HG02885 (cell line): ENCODE measurements around the gene PPP6R1.

Experiments used
- ATAC-seq: cut with Tn5 transposase; IDR thresholded peaks from one replicate; pipeline ENCODE4 v1.9.1; 2021; ENCODE audit warnings: mild to moderate bottlenecking; ENCODE audit not compliant: unreplicated experiment, poor library complexity

The PPP6R1 gene

GRCh38 chr19:55284405-55285058, 25.7 kb upstream of the PPP6R1 start:
- ATAC-seq: no peak

DNA sequence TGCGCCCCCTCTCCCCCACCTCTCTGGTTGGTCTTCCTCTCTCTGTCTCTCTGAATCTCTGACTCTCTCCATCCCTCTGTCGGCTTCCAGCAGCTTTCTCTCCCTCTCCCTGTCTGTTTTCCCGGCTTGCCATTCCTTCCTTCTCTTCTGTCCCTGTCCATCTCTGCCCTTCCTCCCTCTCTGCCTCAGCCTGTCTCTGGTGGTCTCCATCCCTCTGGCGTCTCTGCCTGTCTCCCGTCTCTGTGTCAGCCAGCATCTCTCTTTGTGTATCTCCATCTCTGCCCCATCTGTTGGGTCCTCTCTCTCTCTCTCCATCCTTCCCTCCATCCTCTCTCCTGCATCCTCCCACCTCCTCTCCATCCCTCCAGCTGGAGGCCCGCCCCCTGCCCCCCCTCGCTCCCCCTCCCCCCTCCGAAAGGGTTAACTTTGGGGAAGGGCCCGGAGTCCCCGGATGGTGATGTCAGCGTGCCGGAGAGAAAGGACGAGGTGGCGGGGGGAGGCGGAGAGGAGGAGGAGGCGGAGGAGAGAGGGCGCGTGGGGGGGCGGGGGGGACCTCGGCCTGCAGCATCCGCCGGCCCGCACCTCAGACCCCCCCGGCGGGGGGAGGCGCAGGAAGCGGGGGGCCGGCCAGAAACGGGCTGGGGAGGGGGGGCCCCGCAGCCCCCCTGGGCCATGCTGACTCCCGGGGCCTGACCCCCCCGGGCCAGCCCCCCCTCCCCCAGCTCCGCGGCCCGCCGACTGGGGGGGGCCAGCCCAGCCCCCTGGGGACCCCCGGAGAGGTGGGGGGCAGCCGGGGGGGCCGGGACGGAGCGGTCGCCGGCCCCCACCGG, 24.9 kb upstream of the PPP6R1 start, which contains the start of gene BRSK1:
BRSK1 (plus strand) TSS at position 450 of the 830 bp plus-strand sequence. CDS start 446 bp downstream, outside the sequence.
- ATAC-seq: no peak

DNA sequence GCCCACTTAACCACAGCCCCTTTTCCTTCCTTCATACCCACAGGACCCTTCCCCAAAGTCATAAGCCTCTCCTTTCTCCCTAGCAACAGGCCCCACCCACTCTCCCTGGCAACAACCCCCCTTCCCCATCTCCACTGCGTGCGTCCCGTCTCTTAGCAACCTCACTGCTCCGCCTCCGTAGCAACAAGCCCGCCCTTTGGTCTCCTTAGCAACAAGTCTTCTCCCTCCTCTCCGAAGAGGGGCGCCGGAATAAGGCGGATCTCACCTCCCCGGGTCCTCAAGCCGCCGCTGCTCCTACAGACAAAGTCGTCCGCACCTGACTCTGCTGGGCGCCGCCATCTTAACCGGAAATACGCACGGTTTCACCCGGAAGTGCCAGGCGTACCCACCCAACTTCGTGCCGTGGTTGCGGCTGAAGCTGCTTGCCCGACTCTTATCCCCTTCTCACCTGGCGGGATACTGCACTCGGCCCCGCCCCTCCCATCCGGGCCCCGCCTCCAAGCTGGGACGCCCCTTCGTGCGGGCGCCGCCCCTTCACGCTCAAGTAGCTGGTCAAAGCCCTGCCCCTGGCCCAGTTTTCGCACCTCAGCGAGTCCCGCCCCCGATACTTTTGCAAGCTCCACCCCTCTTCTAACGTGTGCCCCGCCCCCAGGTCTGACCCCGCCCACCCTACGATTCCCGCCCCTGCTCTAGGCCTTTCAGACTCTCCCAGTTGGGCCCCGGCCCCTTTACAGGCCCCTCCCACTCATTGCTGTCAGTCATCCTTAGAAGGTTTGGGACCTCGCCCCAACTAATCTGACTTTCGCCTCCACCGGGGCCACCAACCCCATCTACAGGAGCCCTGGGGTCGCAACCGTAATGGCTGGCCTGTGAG, 21.2 kb upstream of the PPP6R1 start, which contains the start of gene HSPBP1:
HSPBP1 (minus strand) TSS at position 341 of the 874 bp plus-strand sequence. CDS start 502 bp downstream, outside the sequence.
- peak; percentile 82 for ATAC-seq

GRCh38 chr19:55279340-55279739, 20.5 kb upstream of the PPP6R1 start:
- ATAC-seq: no peak

DNA sequence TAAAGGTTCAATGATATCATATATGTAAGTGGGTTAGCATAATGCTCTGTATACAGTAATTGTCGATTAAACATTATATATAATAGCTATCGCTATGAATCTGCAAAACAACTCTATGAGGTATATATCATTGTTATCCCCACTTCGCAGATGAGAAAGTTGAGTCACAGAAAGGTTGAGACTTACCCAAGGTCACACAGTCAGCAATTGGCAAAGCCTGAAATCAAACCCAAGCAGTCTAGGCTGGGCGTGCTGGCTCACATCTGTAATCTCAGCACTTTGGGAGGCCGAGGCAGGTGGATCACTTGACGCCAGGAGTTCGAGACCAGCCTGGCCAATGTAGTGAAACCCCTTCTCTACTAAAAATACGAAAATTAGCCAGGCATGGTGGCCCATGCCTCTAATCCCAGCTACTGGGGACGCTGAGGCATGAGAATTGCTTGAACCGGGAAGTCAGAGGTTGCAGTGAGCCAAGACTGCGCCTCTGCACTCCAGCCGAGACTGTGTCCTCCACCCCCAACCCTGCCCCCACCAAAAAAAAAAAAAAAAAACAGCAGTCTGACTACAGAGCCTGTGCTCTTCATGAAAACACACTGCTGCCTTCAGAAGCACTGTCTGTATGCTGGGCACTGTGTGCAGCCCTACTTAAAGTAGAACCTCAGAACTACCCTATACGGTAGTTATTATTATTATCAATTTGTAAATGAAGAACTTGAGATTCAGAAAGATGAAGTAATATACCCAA, 19.7 kb upstream of the PPP6R1 start:
- ATAC-seq: no peak

- ATAC-seq: no peak
Measured at GRCh38 chr19:55277494-55277893, 18.7 kb upstream of the PPP6R1 start.

GRCh38 chr19:55276720-55277430, 18.1 kb upstream of the PPP6R1 start:
- no peak for ATAC-seq

DNA sequence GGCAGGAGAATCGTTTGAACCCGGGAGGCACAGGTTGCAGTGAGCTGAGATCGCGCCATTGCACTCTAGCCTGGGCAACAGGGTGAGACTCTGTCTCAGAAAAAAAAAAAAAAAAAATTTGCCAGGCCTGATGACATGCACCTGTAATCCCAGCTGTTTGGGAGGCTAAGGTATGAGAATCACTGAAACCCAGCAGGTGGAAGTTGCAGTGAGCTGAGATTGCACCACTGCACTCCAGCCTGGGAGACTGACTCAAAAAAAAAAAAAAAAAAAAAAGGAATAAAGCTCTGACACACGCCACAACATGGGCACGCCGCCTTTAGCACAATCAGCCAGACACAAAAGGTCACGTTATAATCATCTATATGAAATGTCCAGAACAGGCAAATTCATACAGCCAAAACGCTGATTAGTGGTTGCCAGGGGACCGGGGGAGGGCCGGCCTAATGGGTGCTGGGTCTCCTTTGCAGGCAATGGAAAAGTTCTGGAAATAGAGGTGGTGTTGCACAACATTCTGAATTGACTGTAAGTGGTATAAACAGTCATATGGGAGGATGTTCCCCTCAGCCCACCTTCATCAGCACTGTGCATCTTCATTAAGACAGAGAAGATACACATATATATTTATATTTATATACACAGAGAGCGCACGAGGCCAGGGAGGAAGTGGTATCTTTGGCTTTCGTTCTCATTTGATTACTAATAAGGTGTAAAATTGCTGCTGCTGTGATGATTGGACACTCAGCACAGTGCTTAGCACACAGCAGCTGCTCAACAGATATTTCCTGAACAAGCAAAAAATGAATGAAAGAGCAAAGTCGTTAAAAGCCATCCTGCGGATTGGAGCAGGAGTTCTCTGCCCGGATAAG, 17.3 kb upstream of the PPP6R1 start:
- ATAC-seq: peak; percentile 54

DNA sequence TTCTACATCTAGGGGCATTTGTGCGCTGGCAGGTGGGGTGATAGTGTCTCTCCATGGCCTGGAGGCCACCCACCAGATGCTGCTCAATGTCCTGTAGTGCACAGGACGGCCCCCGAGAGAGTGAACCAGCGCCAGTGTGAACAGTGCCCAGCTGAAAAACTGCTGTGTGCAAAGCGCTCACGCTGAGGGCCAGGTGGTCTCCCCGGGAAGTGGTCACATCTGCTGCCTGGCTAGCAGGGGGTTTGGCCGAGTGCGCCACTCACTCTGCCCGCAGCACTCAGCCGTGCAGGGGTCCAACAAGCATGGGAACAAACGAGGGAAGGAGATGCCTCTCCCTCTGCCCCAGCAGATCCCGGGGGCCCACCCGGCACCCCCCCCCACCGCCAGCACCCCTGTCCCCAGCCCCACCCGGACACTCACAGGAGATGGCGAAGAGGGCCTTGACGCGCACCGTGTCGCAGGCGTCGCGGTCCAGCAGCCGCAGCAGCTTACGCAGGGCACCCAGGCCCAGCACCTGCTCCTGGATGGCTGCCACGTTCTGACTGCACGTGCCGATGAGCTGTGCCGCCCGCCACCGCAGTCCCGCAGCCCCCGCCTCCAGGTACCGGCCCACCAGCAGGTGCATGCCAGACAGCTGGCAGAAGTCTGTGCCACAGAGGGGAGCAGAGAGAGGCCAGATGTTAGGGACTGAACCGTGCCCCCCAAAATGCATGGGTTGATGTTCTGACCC, 15.3 kb upstream of the PPP6R1 start:
- no peak for ATAC-seq

DNA sequence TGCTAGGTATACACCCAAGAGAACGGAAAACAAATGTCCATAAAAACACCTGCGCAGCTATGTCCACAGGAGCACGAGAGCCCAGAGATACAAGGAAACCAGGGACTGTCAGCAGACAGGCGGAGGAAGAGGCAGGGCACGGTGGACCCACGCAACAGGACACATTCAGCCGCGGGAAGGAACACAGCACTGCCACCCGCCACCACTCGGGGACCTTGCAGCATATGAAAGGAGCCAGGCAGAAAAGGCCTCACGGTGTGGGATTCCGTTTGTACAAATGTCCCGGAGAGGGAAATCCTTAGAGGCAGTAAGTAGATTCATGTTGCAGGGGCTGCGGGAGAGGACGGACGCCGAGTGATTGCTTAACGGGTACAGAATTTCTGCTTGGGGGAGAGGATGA, 13.3 kb upstream of the PPP6R1 start:
- no peak for ATAC-seq

GRCh38 chr19:55270172-55270942, 11.5 kb upstream of the PPP6R1 start:
- ATAC-seq: no peak

DNA sequence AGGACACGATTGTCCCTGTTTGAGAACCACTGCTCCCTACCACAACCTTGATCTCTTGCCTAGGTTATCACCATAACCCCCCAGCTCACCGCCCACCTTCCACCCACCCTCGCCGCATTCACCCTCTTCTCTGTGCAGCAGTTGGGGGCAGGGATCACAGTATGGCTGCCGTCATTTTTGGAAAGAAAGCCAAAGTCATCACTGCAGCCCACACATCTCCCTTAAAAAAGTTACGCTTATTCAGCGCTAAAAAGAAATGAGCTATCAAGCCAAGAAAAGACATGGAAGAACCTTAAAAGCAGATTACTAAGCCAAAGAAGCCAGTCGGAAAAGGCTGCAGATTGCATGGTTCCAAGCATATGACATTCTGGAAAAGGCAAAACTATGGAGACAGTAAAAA, 10.5 kb upstream of the PPP6R1 start:
- ATAC-seq: no peak

- no peak for ATAC-seq
Measured at GRCh38 chr19:55266840-55267239, 8.0 kb upstream of the PPP6R1 start.

- no peak for ATAC-seq
Measured at GRCh38 chr19:55266404-55266803, 7.6 kb upstream of the PPP6R1 start.

GRCh38 chr19:55265723-55266386, 7.0 kb upstream of the PPP6R1 start:
- no peak for ATAC-seq

- no peak for ATAC-seq
Measured at GRCh38 chr19:55265173-55265572, 6.4 kb upstream of the PPP6R1 start.
